ENCODE results near the gene DLG2. TPM values are rescaled to one million over a fixed set of nuclear protein-coding genes. Genes with fewer than 3 reads are reported as not detected.
"Not testable (repeated sequence)": the region's sequence is repeated elsewhere in the genome, so short reads cannot be mapped to it uniquely, and the experiment has no call there.

The DLG2 gene
- total RNA-seq, result 0.40 and 0.44 TPM in 2 replicates

DNA sequence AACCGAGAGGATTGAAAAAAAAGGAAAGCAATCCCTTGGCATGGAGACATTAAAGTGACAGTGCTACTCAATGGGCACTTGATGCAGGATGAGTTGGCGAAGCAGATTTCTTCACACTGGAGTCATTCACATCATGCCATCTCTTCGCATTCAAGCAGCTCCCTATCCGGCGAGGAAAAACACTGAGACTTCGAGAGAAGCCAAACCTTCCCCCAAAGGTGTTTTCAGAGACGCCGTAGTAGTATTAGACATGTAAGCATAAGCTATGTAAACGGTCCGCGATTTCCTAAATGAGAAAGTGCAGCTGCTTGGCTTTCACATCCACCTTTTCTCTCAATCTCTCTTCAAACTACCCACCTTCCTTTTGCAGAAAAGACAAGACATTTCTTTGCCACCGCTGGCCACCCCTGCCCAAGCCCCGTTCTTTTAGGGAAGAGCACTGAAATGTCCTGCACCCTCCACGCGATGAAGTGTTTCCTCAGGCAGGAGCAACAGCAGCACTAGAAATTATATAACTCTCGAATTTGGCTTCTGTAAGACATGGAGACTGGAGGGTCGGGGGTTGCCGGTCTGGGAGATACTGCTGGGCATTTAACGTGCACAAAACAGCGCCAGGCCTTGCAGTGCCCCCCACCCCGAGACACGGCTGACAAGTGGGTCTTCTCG is at the start of gene DLG2:
TSS of gene DLG2 (minus strand) at position 13 of the 666 bp plus-strand sequence.
- peak; percentile 9 to 24 for DNase-seq (ENCODE audit: low read depth in 2 of 2)

DNA sequence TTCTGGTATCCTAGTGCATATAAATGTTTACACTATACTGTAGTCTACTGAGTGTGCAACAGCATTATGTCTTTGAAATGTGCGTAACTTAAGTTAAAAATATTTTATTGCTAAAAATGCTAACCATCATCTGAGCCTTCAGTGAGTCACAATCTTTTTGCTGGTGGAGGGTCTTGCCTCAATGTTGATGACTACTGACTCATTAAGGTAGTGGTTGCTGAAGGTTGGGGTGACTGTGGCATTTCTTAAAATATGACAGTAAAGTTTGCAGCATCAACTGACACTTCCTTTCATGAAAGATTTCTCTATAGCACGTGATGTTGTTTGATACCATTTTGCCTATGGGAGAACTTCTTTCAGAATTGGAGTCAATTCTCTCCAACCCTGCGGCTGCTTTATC is 46.2 kb upstream of the DLG2 start:
- DNase-seq (ENCODE audit: low read depth in 2 of 2), result no peak

DNA sequence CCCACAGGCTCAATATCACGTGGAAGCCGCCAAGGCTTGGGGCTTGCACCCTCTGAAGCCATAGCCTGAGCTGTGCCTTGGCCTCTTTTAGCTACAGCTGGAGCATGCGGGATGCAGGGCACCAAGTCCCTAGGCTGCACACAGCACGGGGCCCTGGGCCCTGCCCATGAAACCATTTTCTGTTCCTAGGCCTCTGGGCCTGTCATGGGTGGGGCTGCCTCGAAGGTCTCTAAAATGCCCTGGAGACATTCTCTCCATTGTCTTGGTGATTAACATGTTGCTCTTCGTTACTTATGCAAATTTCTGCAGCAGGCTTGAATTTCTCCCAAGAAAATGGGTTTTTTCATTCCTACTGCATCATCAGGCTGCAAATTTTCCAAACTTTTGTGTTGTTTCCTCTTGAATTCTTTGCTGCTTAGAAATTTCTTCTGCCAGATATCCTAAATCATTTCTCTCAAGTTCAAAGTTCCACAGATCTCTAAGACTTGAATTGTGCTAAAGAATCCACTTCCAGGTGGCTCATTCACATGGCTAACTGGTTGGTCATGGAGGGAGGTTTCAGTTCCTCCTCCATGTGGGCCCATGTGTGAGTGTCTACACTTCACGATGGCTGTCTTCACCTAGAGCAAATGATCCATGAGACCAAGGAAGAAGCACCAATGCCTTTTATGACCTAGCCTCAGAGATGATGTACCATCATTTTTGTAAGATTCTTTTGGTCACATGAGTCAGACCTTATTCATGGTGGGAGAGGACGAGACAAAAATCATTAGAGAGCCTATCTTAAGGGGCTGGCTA is 45.2 kb upstream of the DLG2 start:
- DNase-seq (ENCODE audit: low read depth in 2 of 2), result no peak

DNA sequence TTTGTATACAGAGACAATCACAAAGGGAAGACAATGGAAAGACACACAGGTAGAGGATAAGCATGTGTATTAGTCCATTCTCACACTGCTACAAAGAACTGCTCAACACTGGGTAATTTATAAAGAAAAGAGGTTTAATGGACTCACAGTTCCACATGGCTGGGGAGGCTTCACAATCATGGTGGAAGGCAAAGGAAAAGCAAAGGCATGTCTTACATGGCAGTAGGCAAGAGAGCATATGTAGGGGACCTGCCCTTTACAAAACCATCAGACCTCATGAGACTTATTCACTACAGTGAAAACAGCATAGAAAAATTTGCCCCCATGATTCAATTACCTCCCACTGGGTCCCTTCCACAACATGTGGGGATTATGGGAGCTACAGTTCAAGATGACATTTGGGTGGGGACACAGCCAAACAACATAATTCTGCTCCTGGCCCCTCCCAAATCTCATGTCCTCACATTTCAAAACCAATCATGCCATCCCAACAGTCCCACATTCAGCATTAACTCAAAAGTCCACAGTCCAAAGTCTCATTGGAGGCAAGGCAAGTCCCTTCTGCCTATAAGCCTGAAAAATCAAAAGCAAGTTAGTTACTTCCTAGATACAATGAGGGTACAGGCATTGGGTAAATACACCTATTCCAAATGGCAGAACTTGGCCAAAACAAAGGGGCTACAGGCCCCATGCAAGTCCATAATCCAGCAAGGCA is 44.0 kb upstream of the DLG2 start:
- DNase-seq (ENCODE audit: low read depth in 2 of 2), result not testable (repeated sequence)

DNA sequence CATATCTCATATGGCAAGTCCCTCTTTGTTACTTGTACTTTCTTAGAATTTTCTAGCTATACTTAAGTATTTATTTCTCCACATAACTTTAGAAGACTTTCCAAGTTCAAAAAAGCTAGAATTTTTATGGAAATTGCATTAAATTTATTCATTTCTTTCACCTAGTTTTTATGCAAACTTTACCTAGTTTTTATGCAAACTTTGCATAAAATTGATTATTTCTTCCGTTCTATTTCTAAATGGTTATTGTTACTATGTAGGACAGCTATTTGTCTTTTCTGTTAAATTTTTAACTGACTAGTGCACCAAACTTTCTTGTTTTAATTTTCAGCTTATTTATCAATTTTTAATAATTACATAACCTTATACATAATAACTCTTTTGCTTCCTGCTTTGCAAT is 41.0 kb upstream of the DLG2 start:
- DNase-seq (ENCODE audit: low read depth in 2 of 2), result no peak

DNA sequence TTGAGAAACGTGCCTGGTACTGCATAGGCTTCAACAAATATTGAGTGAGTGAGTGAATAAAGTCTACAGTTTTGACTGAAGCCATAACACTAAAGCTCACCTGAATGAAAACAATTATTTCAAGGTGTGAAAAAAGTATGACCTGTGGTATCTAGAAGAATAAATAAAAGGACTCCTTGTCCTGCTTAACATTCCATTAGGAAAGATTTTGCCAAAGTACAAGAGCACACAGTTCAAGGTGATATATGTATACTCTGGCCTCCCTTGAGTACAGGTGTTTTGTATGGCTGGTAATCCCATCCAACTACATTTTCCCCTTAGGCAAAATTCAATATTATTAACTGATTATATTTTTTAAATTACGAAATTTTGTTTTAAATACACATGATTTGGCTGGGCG is 39.5 kb upstream of the DLG2 start:
- DNase-seq (ENCODE audit: low read depth in 2 of 2), result no peak

DNA sequence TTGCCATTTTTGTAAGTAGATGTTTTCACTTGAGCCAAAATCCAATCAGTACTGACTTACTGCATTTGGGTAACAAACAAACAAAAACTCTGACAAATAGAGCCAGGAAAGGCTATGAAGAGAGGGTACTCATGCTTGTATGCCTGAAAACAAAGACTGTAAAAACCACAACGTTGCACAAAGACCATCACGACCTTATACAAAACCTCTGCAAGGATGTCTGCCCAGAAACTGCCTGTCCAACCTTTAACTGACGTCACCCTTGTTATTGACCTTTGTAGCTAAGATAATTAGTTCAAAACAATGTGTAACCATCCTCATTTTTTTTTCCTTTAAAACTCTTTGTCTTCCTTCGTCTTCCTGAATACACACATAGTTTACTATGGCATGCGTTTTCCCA is 38.6 kb upstream of the DLG2 start:
- no peak for DNase-seq (ENCODE audit: low read depth in 2 of 2)

DNA sequence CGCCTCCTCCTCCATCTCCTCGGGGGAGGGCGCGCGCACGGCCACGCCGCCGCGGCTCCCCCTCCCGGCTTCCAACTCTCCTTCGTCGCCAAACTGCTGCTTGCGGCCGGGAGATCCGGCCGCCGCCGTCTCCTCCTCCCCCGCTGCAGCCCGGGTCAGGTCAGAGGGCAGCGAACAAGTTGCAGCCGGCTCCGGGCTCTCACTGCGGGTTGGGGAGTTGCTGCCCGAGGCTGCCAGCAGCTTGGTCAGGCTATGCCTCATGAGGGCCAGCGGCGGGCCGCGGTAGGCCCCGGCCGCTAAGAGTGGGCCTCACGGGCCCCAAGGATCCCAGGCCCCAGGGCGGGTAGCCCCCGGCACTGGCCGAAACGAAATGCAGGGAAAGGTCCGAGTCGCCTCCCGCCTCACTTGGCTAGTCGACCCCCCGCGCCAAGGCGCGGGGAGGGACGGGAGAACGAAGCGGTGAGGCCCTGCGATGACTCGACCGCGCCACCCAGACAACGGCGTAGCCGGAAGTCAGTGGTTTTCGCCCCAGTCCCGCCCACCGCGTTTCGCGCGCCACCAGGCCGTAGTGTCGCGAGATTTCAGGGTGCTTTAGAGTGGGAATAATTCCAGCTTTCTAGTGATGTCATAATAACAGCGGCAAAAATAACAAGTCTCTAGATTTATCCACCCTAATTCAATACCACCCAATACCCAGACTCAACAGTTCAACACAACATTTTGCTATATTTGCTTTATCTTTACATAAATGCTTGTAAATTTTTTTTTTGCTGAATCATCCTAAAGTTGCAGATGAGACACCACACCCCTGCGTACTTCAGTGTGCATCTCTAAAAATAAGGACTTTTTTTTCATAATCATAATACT is 37.7 kb upstream of the DLG2 start, which contains the start of gene CREBZF:
TSS of gene CREBZF (minus strand) at position 515 of the 867 bp plus-strand sequence. CDS start at position 261, 254 bp downstream.
- peak; percentile 96 for DNase-seq (ENCODE audit: low read depth in 2 of 2)

DNA sequence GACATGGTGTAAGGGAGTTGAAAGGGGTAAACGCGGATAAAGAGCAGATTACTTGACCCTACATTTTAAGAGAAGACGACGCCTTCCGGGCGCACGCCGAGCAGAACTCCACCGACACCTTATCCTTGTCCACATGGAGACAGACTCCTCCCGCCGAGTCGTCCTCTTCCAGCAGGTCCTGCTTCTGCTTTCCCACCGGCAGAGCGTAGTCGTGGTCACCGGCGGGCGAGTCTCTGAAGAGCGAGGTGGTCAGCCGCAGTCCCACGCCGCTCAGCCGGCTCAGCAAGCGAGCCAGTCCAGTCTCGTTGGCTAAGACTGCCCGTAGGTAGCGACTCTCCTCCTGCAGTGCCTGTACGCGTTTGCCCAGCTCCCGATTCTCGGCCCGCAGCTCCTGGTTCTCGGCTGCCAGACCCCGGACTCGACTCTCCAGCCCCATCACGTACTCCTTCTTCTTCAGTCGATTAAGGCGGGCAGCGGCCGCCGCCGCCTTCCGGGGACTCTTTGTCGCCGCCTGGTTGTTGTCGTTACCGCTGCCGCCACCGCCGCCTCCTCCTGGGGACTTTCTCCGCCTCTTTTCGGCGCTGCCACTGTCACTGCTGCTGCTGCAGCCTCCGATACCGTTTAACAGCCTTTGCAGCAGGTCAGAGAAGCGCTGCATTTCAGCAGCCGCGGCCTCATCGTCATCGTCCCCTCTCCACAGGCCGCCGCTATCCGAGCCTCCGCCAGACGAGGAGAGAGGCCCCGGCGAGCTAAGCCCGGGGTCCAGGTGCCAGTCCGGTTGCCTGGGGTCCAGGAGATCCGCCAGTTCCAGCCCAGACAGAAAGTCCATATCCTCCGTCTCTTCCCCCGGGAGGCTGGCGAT is 36.8 kb upstream of the DLG2 start:
- peak; percentile 63 to 67 for DNase-seq (ENCODE audit: low read depth in 2 of 2)

DNA sequence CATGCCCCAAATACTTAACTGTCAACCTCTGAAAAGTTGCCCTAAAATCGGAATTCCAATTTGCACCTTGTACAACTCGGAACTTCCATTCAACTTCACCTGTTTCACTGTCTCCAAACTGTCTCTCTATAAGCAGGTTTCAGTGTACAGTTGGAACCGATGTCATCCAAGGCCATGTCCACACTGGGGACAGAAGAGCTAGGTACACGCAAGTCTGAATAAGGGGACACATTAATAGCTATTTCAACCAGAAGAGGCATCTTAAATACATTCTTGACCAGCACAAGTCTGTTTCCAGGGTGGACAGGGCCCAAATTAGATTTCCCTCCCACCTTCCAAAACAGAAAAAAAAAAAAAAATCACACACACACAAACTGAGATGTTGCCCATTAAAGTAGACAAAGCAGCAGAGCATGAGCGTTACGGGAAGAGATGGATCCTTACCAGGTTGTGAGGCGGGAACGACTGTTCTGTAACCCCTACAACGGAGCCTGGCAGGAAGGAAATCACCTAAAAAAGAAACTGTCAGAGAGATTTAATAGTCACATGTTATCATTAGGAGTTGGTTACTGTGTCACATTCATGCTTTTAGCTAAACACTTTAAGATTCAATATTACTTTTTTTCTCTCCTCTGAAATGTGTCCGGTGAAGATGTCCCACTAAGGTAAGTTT is 36.1 kb upstream of the DLG2 start:
- peak; percentile 16 for DNase-seq (ENCODE audit: low read depth in 2 of 2)

DNA sequence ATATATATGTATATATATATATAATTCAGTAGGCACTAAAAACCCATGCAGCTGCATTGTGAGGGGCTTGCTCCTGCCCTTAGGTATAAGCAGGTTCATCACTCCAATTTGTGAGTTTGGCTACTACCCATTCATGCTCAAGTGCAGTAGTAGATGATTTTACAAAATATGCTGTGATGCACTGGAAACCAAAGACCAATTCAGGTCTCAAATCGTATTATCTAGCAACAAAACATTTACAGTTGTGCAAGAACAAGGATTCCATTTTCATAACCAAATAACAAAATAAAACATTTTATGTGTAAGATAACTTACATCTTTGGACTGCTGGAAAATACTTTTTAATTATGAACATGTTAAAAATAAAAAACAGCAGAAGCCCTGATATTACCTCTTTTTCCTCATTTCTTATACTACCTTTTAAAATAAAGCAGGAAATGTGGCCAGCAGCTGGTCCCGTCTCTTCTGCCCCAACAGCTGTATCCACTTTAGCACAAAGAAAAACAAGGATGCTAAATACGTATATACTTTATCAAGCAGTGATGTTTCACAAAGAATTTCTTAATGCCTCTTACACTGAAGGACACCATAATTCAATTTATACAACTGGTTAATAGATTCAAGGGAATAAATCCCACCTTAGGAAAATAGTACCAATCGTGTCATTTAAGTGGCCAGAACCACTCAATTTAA is 35.0 kb upstream of the DLG2 start:
- DNase-seq (ENCODE audit: low read depth in 2 of 2), result peak in 1 of 2 donors; percentile 5

DNA sequence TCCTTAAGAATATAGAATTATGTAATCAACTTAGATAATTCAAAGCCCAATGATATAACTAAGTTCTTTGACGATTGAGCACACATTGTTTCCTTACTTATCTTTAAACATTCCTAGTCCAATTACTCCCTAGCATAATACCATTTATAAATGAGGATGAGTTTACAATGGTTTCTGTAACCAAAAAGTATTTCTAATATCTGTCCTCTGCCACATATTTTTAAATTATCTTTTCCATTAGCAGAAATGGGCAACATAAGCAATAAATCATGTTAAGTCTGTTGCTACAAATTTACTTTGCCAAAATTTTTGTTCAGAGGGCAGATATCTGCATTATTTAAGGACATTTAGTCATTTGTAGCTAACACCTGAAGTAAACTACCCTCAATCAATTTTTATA is 31.0 kb upstream of the DLG2 start:
- no peak for DNase-seq (ENCODE audit: low read depth in 2 of 2)

DNA sequence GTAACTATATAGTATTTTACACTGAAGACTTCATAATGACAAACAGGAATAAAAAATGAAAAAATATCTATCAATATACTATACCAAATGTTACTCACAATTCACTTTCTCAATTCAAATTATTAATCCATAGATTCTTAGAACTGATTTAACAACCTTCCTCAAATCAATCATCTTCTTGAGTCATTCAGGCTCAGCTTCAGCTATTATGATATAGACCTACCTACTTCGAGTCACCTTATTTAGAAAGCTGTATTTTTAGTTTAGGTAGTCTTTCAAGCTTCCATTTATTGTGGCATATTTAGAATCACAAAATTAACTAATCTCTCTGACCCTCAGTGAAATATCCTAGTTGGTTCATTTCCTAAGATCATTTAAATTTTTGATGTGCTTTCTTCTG is 29.6 kb upstream of the DLG2 start:
- no peak for DNase-seq (ENCODE audit: low read depth in 2 of 2)

DNA sequence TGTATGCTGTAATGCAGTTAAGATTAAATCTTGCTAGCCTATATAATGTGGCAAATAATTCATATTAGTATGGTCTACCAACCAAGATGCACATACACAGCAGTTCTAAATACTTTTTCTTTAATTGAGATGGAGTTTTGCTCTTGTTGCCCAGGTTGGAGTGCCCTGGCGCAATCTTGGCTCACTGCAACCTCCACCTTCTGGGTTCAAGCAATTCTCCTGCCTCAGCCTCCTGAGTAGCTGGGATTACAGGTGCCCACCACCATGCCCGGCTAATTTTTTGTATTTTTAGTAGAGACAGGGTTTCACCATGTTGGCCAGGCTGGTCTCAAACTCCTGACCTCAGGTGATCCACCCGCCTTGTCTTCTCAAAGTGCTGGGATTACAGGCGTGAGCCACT is 27.2 kb upstream of the DLG2 start:
- DNase-seq (ENCODE audit: low read depth in 2 of 2), result not testable (repeated sequence)

DNA sequence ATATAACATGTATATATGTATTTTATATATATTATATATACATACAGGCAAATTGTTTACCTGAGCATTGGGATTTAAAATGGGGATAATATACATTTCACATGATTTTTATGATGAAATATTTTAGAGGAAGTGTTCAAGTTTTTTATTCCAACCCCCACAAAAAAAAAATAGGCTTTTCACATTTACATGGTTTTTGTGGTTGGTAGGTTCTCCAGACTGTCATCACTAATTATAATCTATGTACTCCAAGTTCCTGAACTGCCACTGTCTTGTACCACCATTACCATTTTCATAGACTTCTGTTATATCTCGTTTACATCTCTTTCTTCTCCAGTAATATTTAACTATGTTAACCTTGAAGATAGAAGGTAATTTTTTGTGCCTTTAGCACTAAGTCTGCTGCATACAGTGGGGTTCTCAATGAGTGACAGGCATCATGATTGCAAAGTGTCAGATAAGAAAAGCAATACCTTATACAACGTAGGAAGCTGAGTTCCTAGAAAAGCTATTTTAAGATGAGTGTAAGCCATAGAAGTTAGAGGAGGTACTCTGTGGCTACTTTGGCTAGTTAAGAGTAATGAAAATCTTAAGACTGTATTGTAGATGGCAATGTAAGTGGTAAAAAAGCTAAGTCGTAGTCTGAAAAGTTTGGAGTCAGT is 25.8 kb upstream of the DLG2 start:
- no peak for DNase-seq (ENCODE audit: low read depth in 2 of 2)

DNA sequence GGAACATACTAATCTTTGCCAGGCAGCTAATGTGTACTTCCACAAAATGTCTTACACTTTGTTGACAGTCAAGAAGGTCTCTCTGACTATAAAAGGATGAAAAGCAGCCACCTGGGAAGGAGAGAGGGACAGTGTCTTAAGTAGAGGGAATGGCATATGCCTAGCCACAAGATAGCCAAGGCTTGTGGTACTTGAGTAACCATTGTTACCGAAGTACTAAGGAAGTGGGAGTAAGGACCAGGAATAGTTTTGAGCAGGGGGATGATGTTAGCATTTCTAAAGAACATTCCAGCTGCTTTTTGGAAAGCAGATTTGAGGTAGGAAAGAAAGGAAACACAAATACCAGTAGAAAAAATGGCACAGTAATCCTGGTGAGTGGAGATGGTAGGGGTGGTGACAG is 24.0 kb upstream of the DLG2 start:
- no peak for DNase-seq (ENCODE audit: low read depth in 2 of 2)

DNA sequence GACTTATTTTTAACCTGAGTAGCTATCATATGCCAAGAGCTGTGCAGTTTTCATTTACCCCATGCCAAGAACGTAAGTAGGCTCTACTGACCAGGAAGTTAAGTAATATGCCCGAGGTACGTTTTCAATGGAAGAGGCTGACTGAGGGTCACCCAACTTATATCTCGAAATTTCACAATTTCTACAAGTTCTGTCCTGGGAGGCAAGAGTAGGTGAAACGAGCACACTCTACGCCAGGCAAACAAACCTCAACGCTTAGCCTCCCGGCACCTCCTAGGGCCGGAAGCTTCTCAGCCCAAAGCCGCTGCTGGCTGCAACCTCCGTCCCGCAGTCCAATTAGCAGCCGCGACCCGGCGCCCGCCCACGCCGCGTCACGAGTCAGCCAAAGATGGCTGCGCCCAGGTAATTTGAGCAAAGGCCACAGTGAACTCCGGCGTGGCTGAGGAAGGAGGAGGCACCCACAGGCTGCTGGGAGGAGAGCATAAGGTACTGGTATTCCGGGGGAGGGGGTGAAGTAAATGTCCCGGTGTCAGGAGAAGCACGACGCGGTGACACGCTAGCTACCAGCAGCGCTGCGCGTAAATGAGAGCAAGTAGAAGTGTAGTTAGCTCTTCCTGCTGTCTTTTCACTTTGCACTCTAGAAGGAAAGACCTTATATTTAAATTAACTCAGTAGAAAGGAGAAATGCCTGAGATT is 20.6 kb upstream of the DLG2 start, which contains the start of gene TMEM126A:
TSS of gene TMEM126A (plus strand) at position 364 of the 696 bp plus-strand sequence. CDS start 2,289 bp downstream, outside the sequence.
- peak; percentile 81 to 83 for DNase-seq (ENCODE audit: low read depth in 2 of 2)

DNA sequence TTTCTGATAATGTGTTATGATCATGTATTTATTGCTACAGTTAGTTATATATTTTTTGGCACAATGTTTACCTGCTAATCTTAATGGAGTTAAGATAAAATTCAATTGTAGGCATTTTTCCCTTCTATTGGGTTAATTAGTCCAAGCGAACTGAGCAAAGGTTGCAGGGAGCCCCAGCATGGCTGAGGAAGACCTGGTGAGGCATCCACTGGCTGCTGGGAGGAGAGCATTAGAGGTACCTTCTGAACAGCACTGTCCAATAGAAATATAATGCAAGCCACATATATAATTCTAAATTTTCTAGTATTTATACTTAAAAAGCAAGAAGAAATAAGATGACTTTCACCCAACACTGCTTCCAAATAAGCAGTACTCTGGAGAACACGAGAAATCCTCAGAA is 19.9 kb upstream of the DLG2 start:
- no peak for DNase-seq (ENCODE audit: low read depth in 2 of 2)

Measured in lung microvascular endothelial cell (primary cell).